GM18526 (cell line): ENCODE measurements around the gene WWP2.

Experiments used
- POLR2A ChIP-seq: IDR thresholded peaks from 3 replicates; pipeline ENCODE4 v1.6.1; 2011; ENCODE audit not compliant: insufficient read length; ENCODE audit errors: extremely low read depth

Gene WWP2

DNA sequence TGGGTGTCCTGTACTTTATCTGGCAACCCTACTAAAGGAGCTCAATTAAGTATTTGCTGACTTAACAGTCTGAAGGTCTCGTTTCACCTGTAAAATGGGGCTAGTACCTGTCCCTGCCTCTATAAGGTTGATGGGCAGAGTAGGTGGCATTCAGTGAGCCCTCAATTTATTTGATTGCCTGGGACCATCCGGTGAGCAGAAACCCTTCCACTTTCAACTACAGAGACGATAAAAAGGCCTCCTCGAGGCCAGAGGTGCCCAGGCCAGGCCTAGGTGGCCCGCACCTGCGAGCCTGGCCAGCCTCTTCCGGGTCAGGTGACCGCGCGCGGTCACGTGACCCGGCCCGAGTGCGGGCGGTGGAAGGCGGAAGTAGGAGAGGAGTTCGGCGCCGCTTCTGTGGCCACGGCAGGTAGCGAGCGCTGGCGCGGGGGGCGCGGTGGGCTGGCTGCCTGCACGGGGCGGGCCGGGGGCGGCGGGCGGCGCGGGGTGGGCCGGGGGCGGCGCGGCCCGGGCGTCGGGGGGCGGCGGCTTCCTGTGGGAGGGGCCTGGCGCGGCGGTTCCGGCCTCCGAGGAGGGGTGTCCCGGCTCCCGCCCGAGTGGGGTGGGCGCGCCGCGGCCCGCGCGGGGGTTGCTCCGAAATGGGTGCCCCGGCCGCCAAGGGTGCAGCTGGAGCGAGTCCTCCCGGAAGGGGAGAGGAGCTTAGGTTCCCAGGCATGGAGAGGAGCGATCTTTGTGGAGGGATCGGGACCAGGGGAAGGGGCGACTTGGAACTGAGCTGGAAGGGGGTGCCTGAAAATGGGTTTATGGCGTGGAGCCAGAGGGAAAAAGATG is at the start of gene WWP2:
WWP2 (plus strand) TSS at position 350 of the 831 bp plus-strand sequence. CDS start 24,679 bp downstream, outside the sequence.
- peak; percentile 75 for TF ChIP-seq POLR2A

DNA sequence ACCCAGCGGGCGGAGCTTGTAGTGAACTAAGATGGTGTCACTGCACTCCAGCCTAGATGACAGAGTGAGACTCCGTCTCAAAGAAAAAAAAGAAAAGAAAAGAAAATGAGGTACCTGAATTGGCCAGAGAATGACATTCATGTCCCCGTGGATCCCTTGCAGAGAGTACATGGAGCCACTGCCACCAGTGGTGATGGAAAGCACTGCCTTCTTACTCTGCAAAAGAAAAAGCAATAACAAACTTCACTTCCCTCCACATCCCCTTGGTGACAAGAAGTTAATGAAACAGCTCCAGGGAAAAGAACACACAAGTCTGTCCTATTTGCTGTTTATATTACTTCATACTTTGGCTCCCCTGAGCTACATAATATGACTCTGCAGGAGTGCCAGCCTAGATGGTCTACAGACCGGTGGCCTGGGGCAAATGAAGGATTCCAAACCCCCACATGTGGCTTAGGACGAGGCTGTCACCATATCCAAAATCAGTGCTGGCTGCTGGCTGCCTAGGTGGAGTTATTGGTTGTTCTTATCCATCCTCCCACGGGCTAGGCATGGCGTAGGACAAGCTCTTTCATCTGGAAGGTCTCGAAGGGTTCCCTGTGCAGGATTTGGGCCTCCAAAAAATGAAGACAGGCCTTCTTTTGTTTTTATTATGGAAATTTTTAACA is 49.1 kb upstream of the WWP2 start:
- no peak for TF ChIP-seq POLR2A

DNA sequence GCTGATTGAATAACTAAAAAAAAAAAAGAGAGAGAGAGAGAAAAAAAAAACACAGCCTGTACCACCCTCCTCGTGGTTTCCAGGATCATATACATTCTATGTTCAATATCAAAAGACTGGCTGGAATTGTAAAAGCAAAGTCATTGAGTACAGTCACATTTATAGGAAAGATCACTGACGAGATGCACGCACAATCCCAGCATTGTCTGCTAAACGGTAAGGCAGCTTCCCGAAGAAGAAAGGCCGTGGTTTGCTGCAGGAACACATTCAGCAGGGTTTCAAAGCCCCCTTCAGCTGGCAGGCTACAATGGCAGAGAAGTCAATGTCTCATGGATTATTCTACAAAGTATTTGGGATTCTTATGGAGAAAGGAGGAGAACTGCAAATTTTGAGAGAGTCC is 45.1 kb upstream of the WWP2 start:
- no peak for TF ChIP-seq POLR2A

DNA sequence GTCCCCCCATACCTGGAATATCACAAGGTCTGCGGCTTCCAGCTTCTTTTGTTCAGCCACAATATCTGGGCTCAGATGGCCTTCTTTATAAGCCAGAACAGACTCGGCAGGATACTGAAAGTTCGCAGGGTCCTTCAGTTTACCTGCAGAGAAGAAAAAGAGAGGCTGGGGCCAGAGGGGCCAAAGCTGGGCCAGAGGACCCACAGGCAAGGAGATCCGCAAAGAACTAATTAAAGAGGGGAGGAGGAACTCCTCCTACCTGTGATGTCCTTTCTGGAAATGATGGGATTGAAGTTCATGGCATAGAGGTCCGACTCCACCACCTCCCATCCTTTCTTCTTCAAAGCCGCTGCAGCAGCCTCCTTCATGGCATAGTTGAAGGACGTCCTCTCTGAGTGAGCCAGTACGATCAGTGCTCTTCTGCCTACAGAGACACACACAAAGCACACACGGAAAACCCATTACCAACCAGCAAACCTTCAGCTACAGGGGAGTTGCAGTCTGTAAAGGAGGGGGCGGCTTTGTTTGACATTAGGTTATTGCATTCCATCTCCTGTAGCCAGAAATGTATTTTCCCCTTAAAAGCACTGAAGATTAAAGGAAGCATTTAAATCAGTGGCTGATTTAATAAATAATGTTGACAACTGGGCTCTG is 43.9 kb upstream of the WWP2 start:
- TF ChIP-seq POLR2A, result no peak

DNA sequence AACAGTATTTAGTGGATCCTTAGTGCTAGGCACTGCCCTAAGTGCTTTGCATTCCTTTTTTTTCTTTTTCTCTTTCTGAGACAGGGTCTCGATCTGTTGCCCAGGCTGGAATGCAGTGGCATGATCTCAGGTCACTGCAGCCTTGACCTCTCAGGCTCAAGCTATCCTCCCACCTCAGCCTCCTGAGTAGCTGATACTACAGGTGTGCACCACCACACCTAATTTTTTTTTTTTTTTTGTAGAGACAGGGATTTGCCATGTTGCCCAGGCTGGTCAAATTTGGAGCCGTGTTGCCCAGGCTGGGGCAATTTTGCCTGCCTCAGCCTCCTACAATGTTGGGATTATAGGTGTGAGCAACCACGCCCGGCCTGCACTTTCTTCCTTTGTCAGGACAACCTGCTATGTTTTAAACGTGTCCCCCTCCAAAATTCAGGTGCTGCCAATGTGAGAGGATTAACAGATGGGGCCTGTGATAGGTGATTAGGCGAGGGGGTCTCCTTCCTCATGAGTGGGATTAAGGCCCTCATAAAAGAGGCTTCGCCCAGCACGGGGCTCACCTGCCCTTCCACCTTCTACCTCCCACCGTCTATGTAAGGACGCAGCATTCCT is 41.2 kb upstream of the WWP2 start:
- TF ChIP-seq POLR2A, result no peak

DNA sequence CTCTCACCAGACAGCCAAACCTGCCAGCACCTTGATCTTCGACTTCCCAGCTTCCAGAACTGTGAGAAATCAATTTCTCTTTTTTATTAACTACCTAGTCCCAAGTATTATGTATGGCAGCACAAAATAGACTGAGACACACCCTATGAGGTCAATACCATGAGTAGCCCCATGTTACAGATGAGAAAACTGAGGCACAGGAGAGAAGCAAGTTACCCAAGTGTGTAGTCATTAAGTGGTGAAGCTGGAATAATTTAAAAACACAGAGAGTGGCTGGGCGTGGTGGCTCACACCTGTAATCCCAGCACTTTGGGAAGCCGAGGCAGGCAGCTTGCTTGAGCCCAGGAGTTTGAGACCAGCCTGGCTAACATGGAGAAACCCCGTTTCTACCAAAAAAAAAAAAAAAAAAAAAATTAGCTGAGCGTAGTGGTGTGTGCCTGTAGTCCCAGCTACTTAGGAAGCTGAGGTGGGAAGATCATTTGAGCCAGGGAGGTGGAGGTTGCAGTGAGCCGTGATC is 40.6 kb upstream of the WWP2 start:
- no peak for TF ChIP-seq POLR2A

DNA sequence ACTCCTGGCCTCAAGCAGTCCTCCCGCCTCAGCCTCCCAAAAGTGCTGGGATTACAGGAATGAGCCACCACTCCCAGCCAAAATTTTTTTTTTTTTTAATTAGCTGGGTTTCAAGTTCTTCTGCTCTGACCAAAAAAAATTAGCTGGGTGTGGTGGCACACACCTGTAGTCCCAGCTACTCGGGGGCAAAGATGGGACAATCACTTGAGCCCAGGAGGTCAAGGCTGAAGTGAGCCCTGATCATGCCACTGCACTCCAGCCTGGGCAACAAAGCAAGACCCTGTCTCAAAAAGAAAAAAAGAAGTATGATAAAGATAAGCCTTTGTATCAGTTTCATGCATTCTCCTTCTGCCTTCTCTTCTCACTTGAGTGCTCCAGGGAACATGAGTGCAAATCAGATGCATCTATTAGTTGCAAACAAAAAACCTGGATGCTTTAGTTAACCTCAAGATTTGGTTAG is 37.7 kb upstream of the WWP2 start:
- TF ChIP-seq POLR2A, result no peak

DNA sequence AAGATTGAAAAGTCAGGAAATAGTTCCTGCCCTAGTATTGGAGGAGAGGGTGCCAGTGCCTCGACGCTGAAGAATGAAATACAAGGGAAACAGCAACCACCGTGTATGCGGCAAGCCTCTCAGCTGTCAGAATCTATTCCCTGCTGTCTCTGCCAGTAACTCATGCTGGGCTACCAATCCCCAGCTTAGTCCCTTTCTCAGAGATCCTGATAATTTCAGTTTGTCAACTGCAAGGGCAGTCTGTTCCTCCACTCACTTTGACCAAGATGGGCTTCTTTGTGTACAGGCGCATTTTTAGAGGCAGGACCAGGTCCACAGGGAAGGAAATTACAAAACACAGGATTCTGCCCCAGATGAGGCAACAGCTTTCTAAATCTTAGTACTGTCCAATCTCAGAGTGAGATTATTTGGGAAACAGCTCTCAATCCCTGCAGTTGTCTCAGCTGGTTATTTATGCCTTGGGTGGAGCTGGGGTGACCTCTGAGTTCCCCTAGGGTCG is 37.1 kb upstream of the WWP2 start:
- no peak for TF ChIP-seq POLR2A

DNA sequence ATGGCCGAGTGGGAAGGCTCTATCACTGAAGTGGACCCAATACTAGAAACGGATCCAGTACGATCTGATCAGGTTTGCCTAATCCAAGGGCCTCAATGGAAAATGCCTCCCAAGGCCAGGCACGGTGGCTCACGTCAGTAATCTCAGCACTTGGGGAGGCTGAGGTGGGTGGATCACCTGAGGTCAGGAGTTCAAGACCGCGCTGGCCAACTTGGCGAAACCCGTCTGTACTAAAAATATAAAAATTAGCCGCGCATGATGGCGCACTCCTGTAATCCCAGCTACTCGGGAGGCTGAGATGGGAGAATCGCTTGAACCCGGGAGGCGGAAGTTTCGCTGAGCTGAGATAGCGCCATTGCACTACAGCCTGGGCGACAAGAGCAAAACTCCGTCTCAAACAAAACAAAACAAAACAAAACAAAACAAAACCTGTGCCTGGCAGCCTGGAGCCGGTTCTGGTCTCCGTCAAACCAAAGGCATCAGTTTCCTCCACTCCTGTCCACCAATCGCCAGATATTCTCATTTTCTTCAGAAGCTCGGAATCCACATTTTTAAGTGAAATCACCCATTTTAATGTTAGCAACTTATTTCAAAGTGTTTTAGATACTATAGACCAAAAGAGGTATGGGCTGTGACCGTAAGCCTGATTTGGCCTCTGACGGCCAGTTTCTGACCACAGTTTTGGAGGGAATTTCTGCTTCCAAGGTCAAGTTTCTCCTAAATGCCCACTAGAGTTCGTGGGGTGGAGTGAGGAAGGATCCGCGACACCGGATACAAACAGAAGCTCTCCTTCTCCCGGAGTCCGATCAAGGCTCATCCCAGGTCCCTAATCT is 36.4 kb upstream of the WWP2 start:
- TF ChIP-seq POLR2A, result no peak

DNA sequence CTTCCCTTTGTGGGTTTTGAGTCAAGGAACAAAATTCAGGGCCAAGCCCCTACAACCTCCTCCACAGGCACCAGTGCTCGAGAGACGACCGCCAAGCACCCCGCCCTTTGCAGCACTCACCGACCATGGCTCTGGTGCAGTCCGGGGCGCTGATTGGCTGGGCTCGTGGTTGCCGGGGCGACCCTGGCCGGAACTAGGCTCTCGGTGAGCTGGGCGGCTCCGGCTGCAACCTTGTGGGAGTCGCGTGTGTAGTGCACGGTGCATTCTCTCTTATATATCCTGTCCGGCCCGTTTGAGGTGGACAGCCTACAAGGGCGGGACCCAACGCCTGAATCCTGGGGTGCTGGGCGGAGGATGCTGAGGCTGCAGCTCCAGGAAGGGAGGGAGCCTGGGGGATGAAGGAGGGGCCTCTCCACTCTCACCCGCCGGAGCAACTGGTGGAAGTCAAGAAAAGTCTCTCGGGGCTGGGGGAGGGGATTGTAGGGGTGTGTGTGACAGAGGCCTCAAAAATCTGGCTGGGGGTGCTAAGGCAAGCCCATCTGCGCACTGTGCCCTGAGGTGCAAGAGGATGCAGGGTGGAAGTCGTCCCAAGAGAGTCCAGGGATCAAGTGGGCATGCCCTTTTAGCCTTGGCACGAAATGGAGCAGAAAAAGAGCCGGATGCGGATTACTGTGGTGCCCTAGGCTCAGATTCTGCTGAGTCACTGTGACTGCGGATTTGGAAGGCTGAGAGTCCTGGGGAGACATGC is 35.6 kb upstream of the WWP2 start, which contains the start of gene NQO1:
NQO1 (minus strand) TSS at position 248 of the 748 bp plus-strand sequence; CDS start at position 127, 121 bp downstream.
- TF ChIP-seq POLR2A, result peak; percentile 85

DNA sequence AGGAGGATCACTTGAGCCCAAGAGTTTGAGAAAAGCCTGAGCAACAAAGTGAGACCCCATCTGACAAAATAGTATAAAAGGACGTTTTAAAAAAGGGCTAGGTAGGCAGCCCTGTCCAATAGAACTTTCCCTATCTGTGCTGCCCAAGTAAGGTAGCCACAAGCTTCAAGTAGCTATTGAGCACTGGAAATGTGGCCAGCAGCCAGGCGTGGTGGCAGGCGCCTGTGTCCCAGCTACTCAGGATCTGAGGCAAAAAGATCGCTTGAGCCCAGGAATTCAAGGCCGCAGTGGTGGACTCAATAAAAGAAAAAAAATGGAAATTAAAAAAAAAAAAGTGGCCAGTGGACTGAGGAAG is 34.2 kb upstream of the WWP2 start:
- TF ChIP-seq POLR2A, result no peak

DNA sequence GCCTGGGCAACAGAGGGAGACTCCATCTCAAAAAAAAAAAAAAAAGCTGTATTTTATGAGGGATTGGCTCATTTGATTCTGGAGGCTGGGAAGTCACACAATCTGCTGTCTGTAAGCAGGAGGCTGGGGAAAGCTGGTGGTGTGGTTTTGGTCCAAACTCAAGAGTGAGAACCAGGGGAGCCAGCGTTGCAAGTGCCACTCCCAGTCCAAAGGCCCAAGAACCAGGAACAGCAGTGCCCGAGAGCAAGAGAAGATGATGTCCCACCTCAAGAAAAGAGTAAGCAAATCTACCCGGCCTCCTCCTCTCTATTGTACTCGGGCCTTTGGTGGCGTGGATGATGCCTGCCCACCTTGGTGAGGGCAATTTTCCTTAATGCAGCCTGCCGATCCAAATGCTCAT is 30.0 kb upstream of the WWP2 start:
- TF ChIP-seq POLR2A, result no peak

DNA sequence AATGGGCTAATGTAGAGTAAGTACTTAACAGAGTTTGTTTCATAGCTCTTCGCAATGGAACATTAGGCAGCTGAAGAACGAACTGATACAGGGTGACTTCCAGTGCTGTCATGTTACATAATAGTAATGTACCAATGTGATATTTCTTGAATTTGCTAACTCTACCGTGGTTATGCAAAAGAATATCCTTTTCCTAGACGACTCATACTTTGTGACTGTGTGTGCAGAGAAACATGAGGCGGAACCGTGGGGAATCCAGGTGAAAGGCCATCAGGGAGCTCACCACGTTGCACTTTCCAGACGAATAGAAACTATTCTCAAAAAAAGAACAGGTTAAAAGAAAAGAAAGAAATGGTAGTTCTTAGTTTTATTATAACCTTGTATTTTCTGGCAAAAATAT is 20.6 kb upstream of the WWP2 start:
- TF ChIP-seq POLR2A, result no peak

DNA sequence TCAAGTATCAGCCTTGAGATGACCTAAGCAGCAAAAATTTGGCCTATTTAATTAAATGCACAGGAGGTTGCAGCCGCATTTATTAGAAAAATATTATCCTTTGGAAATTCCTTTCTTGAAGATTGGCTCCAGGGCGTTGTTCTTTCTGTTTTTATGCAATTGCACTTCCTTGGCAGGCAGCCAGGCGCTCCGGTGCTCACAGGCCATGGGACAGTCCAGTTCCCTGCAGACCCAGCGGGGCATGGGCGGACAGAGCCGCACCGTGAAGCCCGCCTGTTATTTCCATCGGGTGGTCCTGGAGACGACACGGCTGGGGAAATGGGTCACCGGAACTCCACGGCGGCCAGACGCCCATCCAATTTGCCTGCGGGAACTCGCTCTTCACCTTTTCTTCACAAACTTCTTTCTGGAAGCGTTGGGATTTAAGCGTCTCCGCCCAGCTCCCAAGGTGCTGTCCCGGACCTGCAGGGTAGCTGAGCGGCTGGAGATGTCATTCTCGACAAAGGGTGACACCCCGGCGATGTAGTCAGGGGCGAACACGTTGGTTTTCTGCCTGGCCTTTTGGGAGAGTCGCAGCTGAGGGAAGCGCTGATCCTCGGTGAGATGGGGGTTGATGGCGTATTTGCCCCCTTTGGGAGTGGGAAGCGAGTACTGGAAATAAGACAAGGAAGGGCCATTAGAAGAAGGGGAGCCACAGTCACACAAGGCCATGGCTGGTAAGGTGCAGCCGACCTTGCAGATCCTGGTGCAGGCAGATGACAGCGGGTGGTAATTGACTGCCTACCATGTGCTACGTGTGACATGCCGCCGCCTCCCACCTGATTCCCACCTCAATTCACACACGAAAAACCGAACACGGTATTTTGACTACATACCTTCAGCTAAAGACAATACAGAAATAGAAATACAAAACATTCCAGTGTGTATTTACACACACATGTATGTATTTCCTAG is 19.9 kb upstream of the WWP2 start:
- TF ChIP-seq POLR2A, result no peak
